Measurements from ENCODE around the gene FIGNL1. TPM values are rescaled to one million over a fixed set of nuclear protein-coding genes. Genes with fewer than 3 reads are reported as not detected.

The FIGNL1 gene
- total RNA-seq, 2 donors from 2014 or later: 2.0 to 7.0 TPM

DNA sequence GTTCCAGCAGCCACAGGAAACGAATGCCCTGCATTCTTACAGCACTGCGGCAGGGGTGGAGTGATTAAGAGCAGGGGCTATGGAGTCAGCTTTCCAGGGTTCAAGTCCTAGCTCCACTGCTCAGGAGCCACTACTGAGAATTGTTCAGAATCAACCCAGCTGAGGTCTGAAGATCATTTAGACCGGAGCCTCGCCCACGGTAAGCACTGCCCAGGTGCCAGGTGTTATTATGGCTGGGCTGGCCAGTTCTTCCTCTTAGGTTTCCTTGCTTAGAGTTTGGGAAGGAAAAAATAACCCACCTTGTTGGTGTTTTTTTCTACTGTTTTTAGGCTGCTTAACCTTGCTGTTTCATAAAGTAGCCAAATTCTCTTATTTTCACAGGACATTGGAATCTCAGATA is 4.8 kb upstream of the FIGNL1 start:
- ATAC-seq (no peak), DNase-seq (no peak)
- no peak overlapping the region for H3K27ac ChIP-seq
- 66 to 82% methylated on average over 5 of the region's 5 CpGs for WGBS, 2 donors
- intact Hi-C loops (cut with DNase I): no loop called here
- H3K27me3 ChIP-seq: no peaks in the 10 kb centered on the region
- TF ChIP-seq, protein P1, sequence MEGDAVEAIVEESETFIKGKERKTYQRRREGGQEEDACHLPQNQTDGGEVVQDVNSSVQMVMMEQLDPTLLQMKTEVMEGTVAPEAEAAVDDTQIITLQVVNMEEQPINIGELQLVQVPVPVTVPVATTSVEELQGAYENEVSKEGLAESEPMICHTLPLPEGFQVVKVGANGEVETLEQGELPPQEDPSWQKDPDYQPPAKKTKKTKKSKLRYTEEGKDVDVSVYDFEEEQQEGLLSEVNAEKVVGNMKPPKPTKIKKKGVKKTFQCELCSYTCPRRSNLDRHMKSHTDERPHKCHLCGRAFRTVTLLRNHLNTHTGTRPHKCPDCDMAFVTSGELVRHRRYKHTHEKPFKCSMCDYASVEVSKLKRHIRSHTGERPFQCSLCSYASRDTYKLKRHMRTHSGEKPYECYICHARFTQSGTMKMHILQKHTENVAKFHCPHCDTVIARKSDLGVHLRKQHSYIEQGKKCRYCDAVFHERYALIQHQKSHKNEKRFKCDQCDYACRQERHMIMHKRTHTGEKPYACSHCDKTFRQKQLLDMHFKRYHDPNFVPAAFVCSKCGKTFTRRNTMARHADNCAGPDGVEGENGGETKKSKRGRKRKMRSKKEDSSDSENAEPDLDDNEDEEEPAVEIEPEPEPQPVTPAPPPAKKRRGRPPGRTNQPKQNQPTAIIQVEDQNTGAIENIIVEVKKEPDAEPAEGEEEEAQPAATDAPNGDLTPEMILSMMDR (IDR thresholded peaks at IDR 0.05): no peak
- no peak for TF ChIP-seq POLR2A (IDR thresholded peaks at IDR 0.05)
- no peaks in the 10 kb centered on the region for H3K9me3 ChIP-seq
- H3K4me1 ChIP-seq: peaks cover 19% of the 10 kb centered on the region
- H3K4me3 ChIP-seq: no peak overlapping the region
- no peaks in the 10 kb centered on the region for H3K36me3 ChIP-seq (replicated peaks in 1 of 2; ENCODE audit: insufficient read depth in 1 of 2, low read depth in 2 of 2)

DNA sequence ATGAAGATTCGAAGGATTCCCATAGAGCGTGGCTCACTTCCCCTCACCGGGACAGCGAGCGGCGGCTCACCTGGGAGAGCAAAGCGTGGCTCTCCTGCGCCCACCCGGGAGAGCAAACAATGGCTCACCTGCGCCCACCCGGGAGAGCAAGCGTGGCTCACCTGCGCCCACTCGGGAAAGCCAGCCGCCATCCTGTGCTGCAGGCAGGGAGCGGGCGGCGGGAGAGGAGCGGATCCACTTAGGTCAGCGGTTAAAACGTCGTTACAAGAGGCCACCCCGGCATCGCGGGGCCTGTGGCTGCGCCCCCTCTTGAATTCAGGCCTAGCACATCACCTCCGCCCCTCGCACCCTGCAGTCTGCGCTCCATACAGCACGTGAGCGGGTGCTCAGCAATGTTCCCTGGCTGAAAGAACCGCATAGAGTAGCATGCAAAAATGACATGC is 461 bp upstream of the FIGNL1 start:
- peak in 3 of 4 donors; percentile 15 to 36 (median 27) for DNase-seq
- WGBS, 2 donors: 3 to 10% methylated on average over 16 to 32 of the region's 32 CpGs
- no peaks in the 10 kb centered on the region for H3K27me3 ChIP-seq
- TF ChIP-seq, protein P1 (IDR thresholded peaks at IDR 0.05): no peak
- peak overlapping the region; percentile 37 to 73 (median 54) for H3K27ac ChIP-seq
- peak overlapping the region in 1 of 2 donors; percentile 58 for H3K4me3 ChIP-seq
- ATAC-seq: peak; percentile 25
- peaks cover 15% of the 10 kb centered on the region for H3K4me1 ChIP-seq
- no peaks in the 10 kb centered on the region for H3K9me3 ChIP-seq
- H3K36me3 ChIP-seq (replicated peaks in 1 of 2; ENCODE audit: insufficient read depth in 1 of 2, low read depth in 2 of 2): no peaks in the 10 kb centered on the region
- intact Hi-C loops (cut with DNase I): no loop called here

DNA sequence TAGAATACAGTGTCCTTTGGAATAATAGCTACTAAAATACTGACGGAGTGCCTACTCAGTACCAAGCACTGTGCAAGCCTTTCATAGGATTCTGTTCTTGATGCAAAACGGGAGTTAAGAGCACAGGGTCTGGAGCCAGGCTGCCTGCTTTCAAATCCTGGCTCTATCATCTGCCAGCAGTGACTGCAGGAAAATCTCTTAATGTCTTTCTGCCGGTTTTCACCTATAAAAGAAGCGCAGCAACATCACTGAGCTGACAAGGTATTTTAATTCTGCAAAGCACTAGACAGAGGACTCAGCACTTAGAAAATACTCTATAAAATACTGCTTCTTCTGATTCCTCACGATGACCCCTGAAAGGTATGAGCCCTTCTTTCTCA is 659 bp downstream of the FIGNL1 start:
- TF ChIP-seq, protein P1 (IDR thresholded peaks at IDR 0.05): no peak
- no peak for TF ChIP-seq POLR2A (IDR thresholded peaks at IDR 0.05)
- Histone ChIP-seq H3K36me3 (replicated peaks in 1 of 2; ENCODE audit: insufficient read depth in 1 of 2, low read depth in 2 of 2) (no peaks in the 10 kb centered on the region), H3K4me1 (peaks cover 15% of the 10 kb centered on the region), H3K4me3 (peak overlapping the region; percentile 5 to 58), H3K27ac (peak overlapping the region; percentile 37 to 73 (median 54)), H3K9me3 (no peaks in the 10 kb centered on the region), H3K27me3 (no peaks in the 10 kb centered on the region)
- WGBS, 2 donors: 6 to 12% methylated on average over 5 of the region's 5 CpGs
- DNase-seq (no peak), ATAC-seq (no peak)
- intact Hi-C loops (cut with DNase I): no loop called here

DNA sequence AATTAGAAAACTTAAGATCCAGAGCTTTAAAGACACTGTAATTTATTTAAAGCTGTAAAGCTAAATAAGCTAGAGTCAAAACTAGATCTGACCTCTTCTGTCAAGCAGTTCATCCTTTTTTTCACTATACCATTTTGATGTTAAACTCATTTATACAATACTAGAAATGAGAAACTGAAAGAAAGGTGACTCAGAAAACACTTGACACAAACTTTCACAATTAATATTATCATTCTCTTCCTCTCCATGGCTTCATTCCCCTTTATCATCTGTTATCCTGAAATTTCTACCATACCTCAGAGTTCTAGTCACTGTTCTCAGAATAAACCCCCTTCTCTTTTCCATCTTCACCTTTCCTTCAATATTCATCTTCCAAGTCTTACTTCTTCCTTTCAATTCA is 1.3 kb downstream of the FIGNL1 start:
- no peak for ATAC-seq
- Histone ChIP-seq H3K9me3 (no peaks in the 10 kb centered on the region), H3K27me3 (no peaks in the 10 kb centered on the region), H3K36me3 (replicated peaks in 1 of 2; ENCODE audit: insufficient read depth in 1 of 2, low read depth in 2 of 2) (no peaks in the 10 kb centered on the region), H3K4me3 (no peak overlapping the region), H3K4me1 (peaks cover 15% of the 10 kb centered on the region), H3K27ac (no peak overlapping the region)
- no peak for TF ChIP-seq POLR2A (IDR thresholded peaks at IDR 0.05)
- TF ChIP-seq, protein P1 (IDR thresholded peaks at IDR 0.05): no peak
- no peak for DNase-seq
- intact Hi-C loops (cut with DNase I): no loop called here

DNA sequence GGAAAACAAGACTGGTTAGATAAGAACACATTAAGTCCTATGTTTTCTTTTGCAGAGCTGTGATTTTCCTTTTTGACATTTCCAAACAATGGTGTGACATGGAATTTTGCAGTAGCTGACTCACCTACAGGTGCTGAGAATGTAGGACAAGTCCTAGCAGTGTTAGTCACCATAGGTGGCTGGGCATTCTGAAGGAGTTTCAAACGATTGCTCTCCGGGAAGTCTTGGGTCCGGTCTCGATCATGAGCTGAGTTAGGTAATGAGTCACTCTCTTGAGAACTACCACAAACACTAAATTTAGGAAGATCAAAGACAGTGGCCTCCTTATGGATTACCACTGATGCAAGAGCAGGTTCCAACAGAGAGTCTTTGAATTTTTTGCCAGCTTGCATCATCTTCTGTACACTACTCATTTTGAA is 3.6 kb downstream of the FIGNL1 start:
- H3K27ac ChIP-seq: no peak overlapping the region
- H3K4me1 ChIP-seq: peaks cover 15% of the 10 kb centered on the region
- no peak overlapping the region for H3K4me3 ChIP-seq
- DNase-seq (no peak), ATAC-seq (no peak)
- TF ChIP-seq, protein P1 (IDR thresholded peaks at IDR 0.05): no peak
- no peak for TF ChIP-seq POLR2A (IDR thresholded peaks at IDR 0.05)
- no peaks in the 10 kb centered on the region for H3K36me3 ChIP-seq (replicated peaks in 1 of 2; ENCODE audit: insufficient read depth in 1 of 2, low read depth in 2 of 2)
- H3K9me3 ChIP-seq: no peaks in the 10 kb centered on the region
- WGBS, 2 donors: 71 to 84% methylated on average over 3 to 4 of the region's 4 CpGs
- no peaks in the 10 kb centered on the region for H3K27me3 ChIP-seq
- intact Hi-C loops (cut with DNase I): no loop called here
